Measurements from ENCODE around the gene KLK11.

The KLK11 gene

DNA sequence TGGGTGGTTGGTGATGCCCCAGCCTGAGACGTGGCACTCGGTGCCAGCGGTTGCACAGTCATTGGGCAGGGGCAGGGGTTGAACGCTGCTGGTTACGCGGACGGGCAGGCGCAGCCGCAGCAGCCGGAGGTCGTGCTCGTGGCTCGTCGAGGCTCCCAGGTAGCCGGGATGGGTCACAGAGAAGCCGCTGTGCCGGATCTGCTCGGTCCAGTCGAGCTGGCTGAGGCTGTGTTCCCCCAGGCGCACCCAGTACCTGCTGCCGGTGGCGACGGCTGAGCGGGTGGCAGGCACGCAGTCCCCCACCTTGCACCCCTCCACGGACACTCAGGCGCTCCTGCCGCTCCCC, 5.4 kb upstream of the KLK11 start:
- ATAC-seq = no peak
- TF ChIP-seq TOX (CRISPR knock-in tag; IDR thresholded peaks at IDR 0.05; ENCODE audit: borderline replicate concordance) (no peak), OSR1 (CRISPR knock-in tag; IDR thresholded peaks at IDR 0.05) (no peak), BACH2 (CRISPR knock-in tag; IDR thresholded peaks at IDR 0.05; ENCODE audit: borderline replicate concordance) (no peak), ZC3H10 (CRISPR knock-in tag; IDR thresholded peaks at IDR 0.05) (no peak), ARNTL (CRISPR knock-in tag; IDR thresholded peaks at IDR 0.05; ENCODE audit: borderline replicate concordance, low read depth) (no peak), ZFP30 (CRISPR knock-in tag; IDR thresholded peaks at IDR 0.05) (no peak), PPARA (CRISPR knock-in tag; IDR thresholded peaks at IDR 0.05; ENCODE audit: borderline replicate concordance) (no peak), ESRRG (CRISPR knock-in tag; IDR thresholded peaks at IDR 0.05) (no peak)

DNA sequence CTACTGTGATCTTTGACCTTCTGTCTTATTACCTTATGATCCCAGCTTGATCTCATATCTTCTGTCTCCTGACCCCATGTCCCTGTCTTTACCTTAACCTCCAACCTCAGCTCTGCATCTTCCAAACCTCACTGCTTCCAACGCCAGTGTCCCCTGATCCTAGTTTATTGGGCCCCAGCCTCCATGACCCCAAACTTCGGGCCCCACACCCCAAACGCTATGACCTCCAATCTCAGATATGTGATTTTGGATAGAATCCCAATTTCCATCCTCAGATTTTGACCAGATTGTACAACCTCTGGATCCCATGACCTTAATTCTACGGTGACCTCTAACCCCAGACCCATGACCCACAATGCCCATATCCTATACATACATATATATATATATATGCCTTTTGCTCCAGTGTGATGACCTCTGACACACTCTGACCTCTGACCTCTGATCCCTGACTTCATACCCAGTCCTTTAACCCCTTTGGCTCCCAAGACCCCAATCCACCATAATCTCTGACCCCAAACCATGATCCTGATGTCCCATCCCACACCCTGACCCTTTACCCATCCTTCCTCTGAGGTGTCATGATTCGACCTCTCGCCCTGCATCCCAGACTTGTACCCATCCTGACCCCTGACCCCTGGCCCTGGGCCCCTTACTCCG, 4.9 kb upstream of the KLK11 start:
- TF ChIP-seq, protein P1, sequence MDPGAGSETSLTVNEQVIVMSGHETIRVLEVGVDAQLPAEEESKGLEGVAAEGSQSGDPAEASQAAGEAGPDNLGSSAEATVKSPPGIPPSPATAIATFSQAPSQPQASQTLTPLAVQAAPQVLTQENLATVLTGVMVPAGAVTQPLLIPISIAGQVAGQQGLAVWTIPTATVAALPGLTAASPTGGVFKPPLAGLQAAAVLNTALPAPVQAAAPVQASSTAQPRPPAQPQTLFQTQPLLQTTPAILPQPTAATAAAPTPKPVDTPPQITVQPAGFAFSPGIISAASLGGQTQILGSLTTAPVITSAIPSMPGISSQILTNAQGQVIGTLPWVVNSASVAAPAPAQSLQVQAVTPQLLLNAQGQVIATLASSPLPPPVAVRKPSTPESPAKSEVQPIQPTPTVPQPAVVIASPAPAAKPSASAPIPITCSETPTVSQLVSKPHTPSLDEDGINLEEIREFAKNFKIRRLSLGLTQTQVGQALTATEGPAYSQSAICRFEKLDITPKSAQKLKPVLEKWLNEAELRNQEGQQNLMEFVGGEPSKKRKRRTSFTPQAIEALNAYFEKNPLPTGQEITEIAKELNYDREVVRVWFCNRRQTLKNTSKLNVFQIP (CRISPR knock-in tag; IDR thresholded peaks at IDR 0.05; ENCODE audit: borderline replicate concordance, low read depth) = no peak
- no peak for TF ChIP-seq SNAI2 (CRISPR knock-in tag; IDR thresholded peaks at IDR 0.05)
- TF ChIP-seq, protein P2, sequence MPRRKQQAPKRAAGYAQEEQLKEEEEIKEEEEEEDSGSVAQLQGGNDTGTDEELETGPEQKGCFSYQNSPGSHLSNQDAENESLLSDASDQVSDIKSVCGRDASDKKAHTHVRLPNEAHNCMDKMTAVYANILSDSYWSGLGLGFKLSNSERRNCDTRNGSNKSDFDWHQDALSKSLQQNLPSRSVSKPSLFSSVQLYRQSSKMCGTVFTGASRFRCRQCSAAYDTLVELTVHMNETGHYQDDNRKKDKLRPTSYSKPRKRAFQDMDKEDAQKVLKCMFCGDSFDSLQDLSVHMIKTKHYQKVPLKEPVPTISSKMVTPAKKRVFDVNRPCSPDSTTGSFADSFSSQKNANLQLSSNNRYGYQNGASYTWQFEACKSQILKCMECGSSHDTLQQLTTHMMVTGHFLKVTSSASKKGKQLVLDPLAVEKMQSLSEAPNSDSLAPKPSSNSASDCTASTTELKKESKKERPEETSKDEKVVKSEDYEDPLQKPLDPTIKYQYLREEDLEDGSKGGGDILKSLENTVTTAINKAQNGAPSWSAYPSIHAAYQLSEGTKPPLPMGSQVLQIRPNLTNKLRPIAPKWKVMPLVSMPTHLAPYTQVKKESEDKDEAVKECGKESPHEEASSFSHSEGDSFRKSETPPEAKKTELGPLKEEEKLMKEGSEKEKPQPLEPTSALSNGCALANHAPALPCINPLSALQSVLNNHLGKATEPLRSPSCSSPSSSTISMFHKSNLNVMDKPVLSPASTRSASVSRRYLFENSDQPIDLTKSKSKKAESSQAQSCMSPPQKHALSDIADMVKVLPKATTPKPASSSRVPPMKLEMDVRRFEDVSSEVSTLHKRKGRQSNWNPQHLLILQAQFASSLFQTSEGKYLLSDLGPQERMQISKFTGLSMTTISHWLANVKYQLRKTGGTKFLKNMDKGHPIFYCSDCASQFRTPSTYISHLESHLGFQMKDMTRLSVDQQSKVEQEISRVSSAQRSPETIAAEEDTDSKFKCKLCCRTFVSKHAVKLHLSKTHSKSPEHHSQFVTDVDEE (CRISPR knock-in tag; IDR thresholded peaks at IDR 0.05) = no peak
- TF ChIP-seq TCF4 (CRISPR knock-in tag; IDR thresholded peaks at IDR 0.05; ENCODE audit: borderline replicate concordance) = no peak
- no peak for TF ChIP-seq ZFP3 (CRISPR knock-in tag; IDR thresholded peaks at IDR 0.05)
- TF ChIP-seq, protein P3, sequence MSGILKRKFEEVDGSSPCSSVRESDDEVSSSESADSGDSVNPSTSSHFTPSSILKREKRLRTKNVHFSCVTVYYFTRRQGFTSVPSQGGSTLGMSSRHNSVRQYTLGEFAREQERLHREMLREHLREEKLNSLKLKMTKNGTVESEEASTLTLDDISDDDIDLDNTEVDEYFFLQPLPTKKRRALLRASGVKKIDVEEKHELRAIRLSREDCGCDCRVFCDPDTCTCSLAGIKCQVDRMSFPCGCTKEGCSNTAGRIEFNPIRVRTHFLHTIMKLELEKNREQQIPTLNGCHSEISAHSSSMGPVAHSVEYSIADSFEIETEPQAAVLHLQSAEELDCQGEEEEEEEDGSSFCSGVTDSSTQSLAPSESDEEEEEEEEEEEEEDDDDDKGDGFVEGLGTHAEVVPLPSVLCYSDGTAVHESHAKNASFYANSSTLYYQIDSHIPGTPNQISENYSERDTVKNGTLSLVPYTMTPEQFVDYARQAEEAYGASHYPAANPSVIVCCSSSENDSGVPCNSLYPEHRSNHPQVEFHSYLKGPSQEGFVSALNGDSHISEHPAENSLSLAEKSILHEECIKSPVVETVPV (CRISPR knock-in tag; IDR thresholded peaks at IDR 0.05) = no peak
- TF ChIP-seq RARB (CRISPR knock-in tag; IDR thresholded peaks at IDR 0.05) = no peak
- no peak for TF ChIP-seq OSR1 (CRISPR knock-in tag; IDR thresholded peaks at IDR 0.05)
- TF ChIP-seq BACH2 (CRISPR knock-in tag; IDR thresholded peaks at IDR 0.05; ENCODE audit: borderline replicate concordance) = no peak
- TF ChIP-seq ZNF565 (CRISPR knock-in tag; conservative IDR thresholded peaks at IDR 0.05; ENCODE audit: low read depth) = no peak
- no peak for TF ChIP-seq TOX (CRISPR knock-in tag; IDR thresholded peaks at IDR 0.05; ENCODE audit: borderline replicate concordance)
- TF ChIP-seq, protein P4, sequence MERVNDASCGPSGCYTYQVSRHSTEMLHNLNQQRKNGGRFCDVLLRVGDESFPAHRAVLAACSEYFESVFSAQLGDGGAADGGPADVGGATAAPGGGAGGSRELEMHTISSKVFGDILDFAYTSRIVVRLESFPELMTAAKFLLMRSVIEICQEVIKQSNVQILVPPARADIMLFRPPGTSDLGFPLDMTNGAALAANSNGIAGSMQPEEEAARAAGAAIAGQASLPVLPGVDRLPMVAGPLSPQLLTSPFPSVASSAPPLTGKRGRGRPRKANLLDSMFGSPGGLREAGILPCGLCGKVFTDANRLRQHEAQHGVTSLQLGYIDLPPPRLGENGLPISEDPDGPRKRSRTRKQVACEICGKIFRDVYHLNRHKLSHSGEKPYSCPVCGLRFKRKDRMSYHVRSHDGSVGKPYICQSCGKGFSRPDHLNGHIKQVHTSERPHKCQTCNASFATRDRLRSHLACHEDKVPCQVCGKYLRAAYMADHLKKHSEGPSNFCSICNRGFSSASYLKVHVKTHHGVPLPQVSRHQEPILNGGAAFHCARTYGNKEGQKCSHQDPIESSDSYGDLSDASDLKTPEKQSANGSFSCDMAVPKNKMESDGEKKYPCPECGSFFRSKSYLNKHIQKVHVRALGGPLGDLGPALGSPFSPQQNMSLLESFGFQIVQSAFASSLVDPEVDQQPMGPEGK (CRISPR knock-in tag; IDR thresholded peaks at IDR 0.05; ENCODE audit: borderline replicate concordance) = no peak
- TF ChIP-seq GLIS3 (CRISPR knock-in tag; IDR thresholded peaks at IDR 0.05) = no peak
- TF ChIP-seq, protein P5, sequence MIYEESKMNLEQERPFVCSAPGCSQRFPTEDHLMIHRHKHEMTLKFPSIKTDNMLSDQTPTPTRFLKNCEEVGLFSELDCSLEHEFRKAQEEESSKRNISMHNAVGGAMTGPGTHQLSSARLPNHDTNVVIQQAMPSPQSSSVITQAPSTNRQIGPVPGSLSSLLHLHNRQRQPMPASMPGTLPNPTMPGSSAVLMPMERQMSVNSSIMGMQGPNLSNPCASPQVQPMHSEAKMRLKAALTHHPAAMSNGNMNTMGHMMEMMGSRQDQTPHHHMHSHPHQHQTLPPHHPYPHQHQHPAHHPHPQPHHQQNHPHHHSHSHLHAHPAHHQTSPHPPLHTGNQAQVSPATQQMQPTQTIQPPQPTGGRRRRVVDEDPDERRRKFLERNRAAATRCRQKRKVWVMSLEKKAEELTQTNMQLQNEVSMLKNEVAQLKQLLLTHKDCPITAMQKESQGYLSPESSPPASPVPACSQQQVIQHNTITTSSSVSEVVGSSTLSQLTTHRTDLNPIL (CRISPR knock-in tag; IDR thresholded peaks at IDR 0.05; ENCODE audit: low read depth) = no peak
- no peak for TF ChIP-seq PPARA (CRISPR knock-in tag; IDR thresholded peaks at IDR 0.05; ENCODE audit: borderline replicate concordance)
- no peak for ATAC-seq

DNA sequence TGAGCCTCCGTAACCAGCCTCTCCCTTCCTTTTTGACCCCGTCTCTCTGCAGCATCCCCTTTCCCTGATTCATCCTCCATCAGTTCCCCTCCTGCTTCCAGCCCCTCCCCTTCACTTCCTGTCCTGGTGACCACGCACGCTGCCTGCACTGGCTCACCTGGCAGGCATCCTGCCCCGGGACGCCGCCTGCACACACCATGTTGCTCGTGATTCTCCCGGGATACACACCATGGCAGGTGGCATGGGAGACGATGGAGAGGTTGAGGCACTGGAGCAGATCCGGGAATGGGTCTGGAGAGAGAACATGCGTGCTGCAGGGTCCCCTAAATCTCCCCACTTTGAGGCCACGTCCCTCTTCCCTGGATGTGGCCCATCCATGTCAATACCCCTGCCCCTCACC, 4.2 kb upstream of the KLK11 start:
- ATAC-seq = no peak
- TF ChIP-seq, protein P3 (CRISPR knock-in tag; IDR thresholded peaks at IDR 0.05) = no peak
- TF ChIP-seq TOX (CRISPR knock-in tag; IDR thresholded peaks at IDR 0.05; ENCODE audit: borderline replicate concordance) (no peak), ZNF8 (CRISPR knock-in tag; IDR thresholded peaks at IDR 0.05) (no peak), BACH2 (CRISPR knock-in tag; IDR thresholded peaks at IDR 0.05; ENCODE audit: borderline replicate concordance) (no peak), PPARA (CRISPR knock-in tag; IDR thresholded peaks at IDR 0.05; ENCODE audit: borderline replicate concordance) (no peak), ZNF565 (CRISPR knock-in tag; conservative IDR thresholded peaks at IDR 0.05; ENCODE audit: low read depth) (no peak), ZC3H10 (CRISPR knock-in tag; IDR thresholded peaks at IDR 0.05) (no peak), ESRRG (CRISPR knock-in tag; IDR thresholded peaks at IDR 0.05) (no peak), OSR1 (CRISPR knock-in tag; IDR thresholded peaks at IDR 0.05) (no peak), ISL1 (CRISPR knock-in tag; IDR thresholded peaks at IDR 0.05) (no peak)
- TF ChIP-seq, protein P2 (CRISPR knock-in tag; IDR thresholded peaks at IDR 0.05) = no peak
- TF ChIP-seq, protein P5 (CRISPR knock-in tag; IDR thresholded peaks at IDR 0.05; ENCODE audit: low read depth) = no peak
